Measurements from ENCODE around the gene BUB1. TPM values are rescaled to one million over a fixed set of nuclear protein-coding genes. Genes with fewer than 3 reads are reported as not detected.
"Not testable (repeated sequence)": the region's sequence is repeated elsewhere in the genome, so short reads cannot be mapped to it uniquely, and the experiment has no call there.

The BUB1 gene
- total RNA-seq, 4 donors from 2014 or later = 0.24 to 2.0 (median 0.92) TPM

GRCh38 chr2:110603917-110604591 lies 73.8 kb downstream of the BUB1 start:
- H3K9me3 ChIP-seq; intact Hi-C loops (cut with DNase I); H3K27me3 ChIP-seq; H3K4me3 ChIP-seq (replicated peaks in 1 of 3); H3K36me3 ChIP-seq; DNase-seq; H3K4me1 ChIP-seq; H3K27ac ChIP-seq: not testable (repeated sequence)
- 100% methylated on average over 1 of the region's 8 CpGs; no CpG with 5 or more reads in 1 of the 2 donors for WGBS, 2 donors

- H3K36me3 ChIP-seq; intact Hi-C loops (cut with DNase I); DNase-seq; H3K27me3 ChIP-seq; H3K4me1 ChIP-seq; H3K4me3 ChIP-seq (replicated peaks in 1 of 3); H3K9me3 ChIP-seq; H3K27ac ChIP-seq: not testable (repeated sequence)
- WGBS, 2 donors = 97% methylated on average over 5 of the region's 9 CpGs; no CpG with 5 or more reads in 1 of the 2 donors
Measured at GRCh38 chr2:110602139-110602538, 75.7 kb downstream of the BUB1 start.

- H3K4me3 ChIP-seq (replicated peaks in 1 of 3); DNase-seq; intact Hi-C loops (cut with DNase I): not testable (repeated sequence)
Measured at GRCh38 chr2:110591973-110592372, 85.9 kb downstream of the BUB1 start.

GRCh38 chr2:110589677-110590330 lies 88.1 kb downstream of the BUB1 start:
- intact Hi-C loops (cut with DNase I); H3K36me3 ChIP-seq; H3K27ac ChIP-seq; DNase-seq; H3K4me1 ChIP-seq; H3K27me3 ChIP-seq; H3K9me3 ChIP-seq; H3K4me3 ChIP-seq (replicated peaks in 1 of 3): not testable (repeated sequence)
- no CpG with 5 or more reads among the region's 15 CpGs for WGBS, 2 donors

More at GRCh38 chr2:110591973-110592372, 85.9 kb downstream of the BUB1 start:
- not testable (repeated sequence) for H3K27ac ChIP-seq, H3K9me3 ChIP-seq, H3K27me3 ChIP-seq, H3K4me1 ChIP-seq, H3K36me3 ChIP-seq
- no CpG with 5 or more reads among the region's 2 CpGs for WGBS, 2 donors

- H3K4me3 ChIP-seq (replicated peaks in 1 of 3); intact Hi-C loops (cut with DNase I): not testable (repeated sequence)
- WGBS, 2 donors = no CpG with 5 or more reads among the region's 1 CpG
Measured at GRCh38 chr2:110588520-110588919, 89.3 kb downstream of the BUB1 start.

More at GRCh38 chr2:110588520-110588919, 89.3 kb downstream of the BUB1 start:
- not testable (repeated sequence) for H3K9me3 ChIP-seq, DNase-seq, H3K27ac ChIP-seq, H3K36me3 ChIP-seq, H3K27me3 ChIP-seq, H3K4me1 ChIP-seq

Other genes starting within 250 kb of the BUB1 start
- gene LIMS4, start 205.2 kb downstream of the BUB1 start, total RNA-seq = 10 to 100 TPM in 1 of 4 donors, 1 to 10 TPM in 2, not detected in 1; 4.0 to 17.3 (median 6.0) TPM
- gene RGPD6, start 100.8 kb downstream of the BUB1 start, total RNA-seq = 100 to 1,000 TPM in 1 of 4 donors, 10 to 100 TPM in 3; 67.5 to 117 (median 77.6) TPM
- 10 to 100 TPM in 1 of 4 donors, 1 to 10 TPM in 3; 1.2 to 10.6 (median 2.1) TPM for gene ACOXL, start 54.5 kb upstream of the BUB1 start, total RNA-seq

Measured in thyroid gland (tissue), 4 donors.